Measurements from ENCODE around the gene C1orf116.

C1orf116 gene

DNA sequence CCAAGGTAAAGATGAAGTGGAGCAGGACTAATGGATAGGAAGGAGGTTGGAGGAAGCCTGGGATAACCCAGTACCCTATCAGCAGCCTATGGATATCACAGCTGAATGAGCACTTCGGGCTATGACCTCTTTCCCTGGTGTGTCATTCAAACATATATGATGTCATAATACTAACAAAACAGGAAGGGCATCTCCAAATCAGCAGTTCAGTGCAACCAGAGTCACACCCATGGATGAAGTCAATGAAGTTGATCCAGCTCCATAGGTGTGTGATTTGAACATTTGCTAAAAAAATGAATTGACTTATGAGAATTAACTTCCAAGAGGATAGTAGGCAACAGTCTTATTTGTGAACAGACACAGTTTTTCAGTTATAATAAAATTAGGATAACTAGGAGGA is 1.7 kb upstream of the C1orf116 start:
- no peak for DNase-seq

DNA sequence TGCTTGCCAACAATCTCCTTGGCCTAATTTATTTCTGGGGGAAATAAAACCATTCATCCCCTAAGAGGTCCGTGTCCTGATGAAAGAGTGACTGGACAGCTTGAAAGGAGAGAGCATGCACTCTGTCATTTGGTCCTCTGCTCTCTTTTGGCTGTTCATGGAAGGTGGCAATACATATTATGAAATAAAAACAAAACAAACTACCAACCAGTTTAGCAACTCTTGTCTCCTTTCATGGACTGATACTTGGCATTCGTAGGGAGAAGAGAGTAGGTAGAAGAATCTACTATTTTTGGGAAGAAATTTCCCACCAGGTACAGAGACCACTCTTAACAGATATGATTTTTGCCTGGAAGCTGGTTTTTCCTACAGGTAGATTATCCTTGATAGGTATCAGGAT is 746 bp upstream of the C1orf116 start:
- DNase-seq = no peak

DNA sequence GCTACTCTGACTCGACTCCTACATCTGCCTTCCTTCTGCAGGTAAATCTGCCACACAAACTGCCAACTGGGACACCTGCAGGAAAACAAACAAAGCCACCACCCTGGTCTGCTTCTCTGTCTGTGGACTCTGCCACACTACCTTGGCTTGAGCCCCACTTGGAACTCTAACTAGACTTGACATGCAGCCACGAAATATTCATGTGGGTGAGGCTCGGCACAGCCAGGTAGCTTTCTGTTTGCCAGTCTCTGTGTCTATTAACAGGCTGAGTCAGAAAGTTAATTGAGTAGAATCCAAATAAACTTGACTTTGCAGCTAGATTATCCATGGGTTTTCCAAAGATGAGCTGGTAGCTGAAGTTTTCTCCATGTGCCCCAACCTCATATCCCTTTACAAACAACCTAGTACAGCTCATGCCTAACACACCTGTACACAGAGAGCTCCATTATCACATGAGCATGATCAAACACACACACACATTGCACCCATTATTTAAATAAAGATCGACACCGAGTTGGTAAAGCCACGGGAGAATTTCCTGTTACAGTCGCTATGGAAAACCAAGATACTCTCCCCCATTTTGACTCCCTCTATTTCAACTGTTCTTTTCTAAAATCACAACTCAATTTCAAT is 808 bp downstream of the C1orf116 start:
- DNase-seq = no peak

DNA sequence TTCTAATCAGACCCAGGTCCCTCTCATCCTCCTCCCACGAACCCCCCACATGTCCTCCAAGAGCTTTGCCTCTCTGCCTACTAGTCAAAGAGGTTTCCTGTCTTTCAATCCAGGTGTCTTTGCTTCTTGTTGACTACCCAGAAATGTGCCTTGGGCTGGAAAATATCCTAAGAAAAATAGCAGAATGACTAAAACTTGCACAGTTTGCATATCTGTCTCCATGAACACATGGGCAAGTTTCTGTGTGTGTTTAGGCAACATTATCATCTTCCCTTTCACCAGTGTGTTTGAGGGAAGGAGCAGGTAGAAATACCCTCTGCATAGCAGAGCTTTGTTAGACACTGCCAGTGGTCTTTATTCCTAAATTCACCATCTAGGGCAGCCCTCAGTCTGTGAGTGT is 1.5 kb downstream of the C1orf116 start:
- no peak for DNase-seq

DNA sequence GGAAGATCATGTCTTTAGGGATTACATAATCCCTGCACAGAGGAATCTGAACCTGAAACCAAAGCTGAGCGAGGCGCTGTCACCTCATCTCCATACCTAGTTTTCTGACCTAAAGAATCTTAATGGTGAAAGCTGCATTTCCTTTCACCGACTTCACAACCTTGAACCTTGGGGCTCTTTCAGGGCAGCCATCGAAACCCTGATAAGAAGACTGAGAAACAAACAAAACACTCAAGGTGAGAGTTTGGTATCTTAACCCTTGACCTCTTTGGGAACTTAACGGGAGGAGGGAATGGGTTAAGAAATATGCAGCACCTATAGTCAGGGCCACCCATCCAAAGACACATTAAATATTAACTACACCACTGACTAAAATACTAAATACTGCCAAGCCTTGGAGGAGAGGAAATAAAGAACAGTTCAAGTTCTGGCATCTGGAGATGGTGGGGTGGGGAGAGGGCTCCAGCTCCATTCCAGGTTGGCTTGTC is 2.0 kb downstream of the C1orf116 start:
- DNase-seq = no peak

DNA sequence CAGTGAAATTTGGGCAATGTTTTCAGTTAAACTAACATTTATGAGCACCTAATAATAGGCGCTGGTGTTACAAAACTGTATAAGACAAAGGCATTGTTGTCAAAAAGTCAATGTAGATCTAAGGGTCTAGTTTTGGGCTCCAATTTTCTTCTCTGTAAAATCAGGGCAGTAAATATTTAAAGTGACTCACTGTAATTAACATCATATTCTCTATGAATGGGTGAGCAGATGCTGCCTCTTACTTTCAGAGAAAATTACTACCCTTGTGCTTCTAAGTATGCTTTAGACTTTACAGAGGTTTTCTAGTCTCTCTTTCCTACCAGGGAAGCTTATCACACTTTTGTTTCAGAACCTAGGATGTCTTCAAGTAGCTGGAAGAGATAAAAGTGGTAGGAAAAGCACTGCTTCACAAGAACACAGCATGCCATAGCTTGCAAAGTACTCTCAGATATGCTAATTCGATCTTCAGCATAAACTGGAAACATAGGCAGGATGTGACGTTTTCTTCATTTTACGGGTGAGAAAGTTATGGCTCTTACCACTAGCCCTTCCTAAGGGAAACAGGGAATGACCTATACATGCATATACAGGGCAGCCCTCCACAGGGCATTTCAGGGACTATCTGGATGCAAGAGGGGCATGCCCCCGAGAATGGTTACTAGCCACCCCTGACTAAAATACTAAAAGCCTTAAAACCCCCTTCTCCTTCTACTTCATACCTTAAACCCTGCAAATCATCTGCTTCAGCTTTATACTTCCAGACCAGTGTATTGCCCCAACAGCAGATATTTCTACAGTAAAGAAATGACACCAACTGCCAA is 2.6 kb downstream of the C1orf116 start:
- DNase-seq = no peak

DNA sequence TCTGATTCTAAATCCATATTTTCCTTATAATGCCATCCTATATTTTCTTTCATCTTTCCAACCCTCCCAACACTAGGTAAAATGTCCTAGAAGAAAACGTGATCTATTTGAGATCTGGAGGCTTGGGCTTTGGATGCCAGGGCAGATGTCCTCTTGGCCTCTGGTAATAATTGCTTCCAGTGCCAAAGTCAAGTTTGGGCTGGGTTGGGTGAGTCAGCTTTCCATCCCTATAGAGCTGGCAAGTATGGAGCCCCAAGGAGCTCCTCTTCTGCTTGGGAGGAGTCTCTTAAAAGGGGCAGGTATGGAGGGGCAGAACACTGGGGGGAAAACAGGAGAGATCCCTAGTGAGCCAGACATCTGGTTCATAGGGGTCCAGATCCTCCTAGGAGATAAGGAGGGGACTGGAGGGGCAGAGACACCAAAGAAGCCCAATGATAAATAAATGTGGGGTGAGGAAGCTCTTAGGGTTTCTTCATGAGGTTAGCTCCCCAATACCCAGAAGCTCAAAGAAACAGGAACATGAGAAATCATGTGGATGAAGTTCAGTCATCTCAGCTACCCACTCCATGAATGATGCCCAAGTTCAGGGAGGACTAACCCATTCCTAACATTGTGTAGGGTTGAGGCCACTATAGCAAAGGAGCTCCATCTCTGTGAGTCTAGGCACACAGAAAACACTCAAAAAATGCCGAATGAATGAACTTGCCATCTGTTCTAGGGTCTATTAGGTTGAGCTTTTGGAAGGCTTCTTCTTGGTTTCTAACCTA is 3.5 kb downstream of the C1orf116 start:
- no peak for DNase-seq

DNA sequence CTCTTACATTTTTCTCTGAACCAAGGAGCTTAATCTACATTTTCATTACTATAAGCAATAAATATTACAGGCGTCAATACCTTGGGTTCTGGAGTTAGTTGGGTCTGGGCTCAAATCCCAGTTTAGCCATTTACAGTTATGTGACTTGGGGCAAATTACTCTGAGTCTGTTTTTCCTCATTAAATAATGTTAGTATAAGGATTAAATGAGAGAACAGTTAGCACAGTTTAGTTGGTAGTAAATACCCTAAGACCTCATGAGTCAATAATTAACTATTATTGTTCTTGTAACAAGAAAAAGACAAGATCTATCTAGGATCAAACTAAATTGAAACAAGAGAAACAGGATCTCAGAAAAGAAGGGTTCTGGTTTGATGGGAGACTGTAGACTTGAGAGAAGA is 4.6 kb downstream of the C1orf116 start:
- DNase-seq = no peak

DNA sequence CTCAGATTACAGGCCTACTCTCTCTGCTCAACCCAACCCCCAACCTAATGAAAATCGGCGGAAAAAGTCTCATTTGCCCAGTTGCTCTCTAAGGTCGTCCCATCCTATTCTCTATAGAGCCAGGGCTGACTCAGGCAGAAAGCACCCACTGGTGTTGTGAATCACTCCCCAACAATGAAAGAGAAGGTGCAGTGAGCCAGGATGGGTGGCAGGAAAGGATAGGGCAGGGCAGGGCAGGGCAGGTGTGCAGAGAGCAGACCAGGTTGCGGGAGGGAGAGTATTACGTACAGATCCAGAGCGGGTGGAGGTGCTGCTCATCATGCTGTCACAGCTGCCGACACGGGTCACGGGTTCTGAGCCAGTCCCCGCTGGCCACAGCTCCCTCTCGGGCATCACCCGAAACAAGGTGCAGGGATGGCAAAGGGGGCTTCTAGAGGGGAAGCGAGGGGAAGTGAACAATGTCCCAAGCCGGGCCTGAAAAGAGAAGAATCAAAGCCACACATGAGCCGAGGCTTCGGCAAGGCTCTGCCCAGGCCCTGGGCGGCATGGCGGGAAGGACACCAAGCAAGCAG is 5.3 kb downstream of the C1orf116 start:
- DNase-seq = no peak

DNA sequence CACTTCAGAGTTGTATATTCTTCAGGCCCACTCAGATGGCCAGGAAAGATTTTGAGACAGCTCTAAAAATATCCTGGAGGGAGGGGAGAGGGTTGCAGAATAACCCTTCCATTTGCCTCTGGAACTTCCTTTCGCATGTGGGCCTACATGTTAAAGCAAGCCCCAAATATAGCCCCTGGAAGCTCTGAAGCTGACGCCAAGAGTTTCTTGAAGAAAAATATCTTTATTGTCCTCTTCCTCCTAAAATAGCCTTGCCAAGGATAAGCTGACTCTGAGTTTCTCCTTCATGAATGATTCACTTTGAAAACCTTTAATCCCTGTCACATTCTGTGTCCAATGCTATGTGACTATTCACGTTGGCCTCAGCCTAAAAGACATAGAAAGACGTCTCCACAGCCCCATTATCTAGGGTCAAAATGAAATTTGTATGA is 6.4 kb downstream of the C1orf116 start:
- DNase-seq = no peak

DNA sequence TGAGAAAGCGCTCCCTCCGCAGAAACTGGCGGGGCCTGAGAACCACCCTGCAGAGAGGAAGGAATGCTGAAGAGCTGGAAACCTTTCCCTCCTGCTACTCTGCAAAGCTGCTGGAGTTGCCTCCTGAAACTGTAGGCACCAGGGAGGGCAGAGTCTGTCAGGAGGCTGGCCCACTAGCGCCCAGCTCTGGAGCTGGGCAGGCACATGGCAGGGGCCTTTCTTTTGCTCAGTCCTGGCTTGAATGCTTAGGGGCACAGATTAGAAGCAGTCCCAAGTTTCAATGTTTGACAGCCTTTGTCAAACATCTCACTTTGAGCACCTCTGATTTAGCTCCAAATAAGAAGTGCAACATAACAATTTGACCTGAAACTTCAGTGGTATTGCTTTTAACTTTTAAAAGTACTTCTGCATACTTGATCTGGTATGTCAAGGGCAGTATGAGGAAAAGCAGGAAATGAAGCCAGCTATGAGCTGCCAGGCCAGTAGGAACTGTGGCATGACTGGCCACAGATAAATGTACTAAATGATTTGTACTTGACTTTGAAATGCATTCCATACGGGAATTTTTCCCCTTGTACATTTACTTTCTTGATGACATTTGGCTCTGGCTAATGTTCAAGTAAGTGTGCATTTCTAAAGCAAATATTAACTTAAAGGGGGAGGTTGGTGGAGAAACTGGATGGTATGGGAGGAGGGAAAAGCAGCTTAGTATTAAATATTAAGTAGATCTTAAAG is 7.2 kb downstream of the C1orf116 start:
- DNase-seq = no peak

DNA sequence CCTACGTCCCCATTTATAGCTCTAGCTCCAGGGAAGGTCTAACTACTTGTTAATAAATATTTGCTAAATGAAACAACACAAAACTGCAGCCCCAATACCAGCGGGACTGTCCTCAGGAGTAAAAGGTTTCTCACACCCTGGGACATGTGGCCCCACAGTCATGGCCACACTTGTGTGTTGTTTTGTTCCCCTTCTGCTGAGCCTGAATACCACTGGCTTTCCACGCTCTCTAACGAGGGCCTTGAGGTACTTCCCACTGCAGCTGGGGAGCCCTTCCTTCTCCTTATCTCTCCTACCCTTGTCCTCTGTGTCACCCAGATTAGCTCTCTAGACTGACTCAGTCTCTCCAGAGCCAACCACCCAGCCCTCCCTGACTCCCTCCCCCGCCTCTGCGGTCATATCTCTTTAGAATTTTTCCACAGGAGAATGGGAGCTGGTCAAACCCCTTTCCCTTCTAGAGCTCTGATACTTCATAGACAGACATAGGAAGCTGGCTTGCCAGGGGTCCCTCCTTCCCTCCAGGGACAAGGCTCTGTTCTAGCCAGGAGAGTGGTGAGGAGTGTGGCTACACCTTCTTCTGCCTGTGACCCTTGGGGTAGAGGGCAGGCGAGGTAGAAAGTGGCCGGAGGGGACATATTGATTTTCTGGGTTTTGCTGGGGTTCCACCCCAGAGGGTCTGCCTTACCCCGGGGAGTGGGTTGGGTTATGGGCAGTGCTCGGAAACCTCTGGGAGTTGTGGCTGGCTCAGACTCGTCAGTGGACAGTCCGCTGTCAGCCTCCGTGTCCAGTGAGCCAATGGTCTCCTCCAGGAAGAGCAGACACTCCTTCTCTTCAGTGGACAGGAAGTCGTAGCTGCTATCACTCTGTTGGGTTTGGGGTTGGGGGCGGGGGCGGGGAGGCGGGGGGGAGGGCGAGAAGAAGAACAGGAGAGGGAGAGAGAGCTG is 8.1 kb downstream of the C1orf116 start:
- no peak for DNase-seq

DNA sequence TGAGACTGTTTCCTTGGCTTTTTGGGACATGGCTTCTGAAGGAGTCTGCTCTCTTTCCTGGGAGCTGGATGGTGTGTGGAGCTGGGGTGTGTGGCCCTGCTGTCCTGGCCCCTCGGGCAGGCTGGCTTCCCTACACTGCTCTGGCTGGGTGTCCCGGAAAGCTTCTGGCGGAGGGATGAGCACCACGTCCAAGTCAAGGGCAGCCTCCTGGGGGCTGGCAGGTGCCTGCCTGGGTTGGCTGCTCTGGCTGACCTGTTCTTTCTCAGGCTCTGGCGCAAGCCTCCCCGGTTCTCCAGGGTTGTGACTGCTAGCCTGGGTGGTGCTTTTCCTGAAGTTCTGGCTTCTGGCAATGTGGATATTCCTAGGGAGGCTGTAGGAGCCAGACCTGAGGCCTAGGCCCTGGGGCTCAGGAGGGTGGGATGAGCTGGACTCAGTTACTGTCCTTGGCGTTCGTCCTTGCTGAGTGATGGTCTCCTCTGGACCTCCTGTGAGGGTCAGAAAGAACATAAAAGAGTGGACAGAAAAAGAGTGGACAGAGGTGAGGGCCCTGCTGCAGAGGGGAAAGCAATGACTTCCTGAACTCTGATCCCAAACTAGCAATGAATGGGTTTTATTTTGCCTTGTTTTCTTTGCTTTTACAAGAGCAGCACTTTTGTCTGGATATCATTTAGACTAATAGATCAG is 9.4 kb downstream of the C1orf116 start:
- no peak for DNase-seq

DNA sequence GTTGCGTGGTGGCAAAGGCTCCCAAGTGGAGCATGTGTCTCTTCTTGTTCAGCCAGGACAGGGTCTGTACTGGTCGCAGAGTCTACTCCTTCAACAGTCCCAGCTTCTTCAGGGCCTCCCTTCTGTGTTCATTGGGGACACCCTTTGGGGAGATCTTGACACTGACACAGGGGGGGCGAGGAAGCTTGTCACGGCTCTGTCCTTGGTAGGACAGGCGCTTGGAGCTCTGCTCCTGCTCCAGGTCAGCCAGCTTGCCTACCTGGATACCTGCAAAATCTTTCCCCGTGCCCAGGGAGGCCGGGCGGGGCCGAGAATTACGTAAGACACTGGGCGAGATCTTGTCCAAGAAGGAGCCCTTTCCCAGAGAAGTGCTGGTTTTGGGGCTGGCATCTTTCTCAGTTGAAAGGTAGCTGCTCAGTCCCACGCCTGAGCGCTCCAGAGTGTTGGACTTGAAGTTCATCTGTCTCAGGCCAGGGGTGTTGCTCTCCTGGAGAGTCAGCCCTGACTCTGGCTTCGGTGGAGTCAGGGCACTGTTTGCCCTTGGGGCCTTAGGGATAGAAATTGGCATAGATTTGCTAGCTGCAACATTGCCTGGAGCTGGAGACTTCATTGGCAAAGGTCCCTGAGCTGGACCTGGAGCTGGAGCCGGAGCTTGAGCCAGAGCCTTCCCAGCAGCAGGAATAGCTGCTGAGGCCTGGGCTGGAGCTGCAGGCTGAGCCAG is 10.5 kb downstream of the C1orf116 start:
- DNase-seq = no peak

DNA sequence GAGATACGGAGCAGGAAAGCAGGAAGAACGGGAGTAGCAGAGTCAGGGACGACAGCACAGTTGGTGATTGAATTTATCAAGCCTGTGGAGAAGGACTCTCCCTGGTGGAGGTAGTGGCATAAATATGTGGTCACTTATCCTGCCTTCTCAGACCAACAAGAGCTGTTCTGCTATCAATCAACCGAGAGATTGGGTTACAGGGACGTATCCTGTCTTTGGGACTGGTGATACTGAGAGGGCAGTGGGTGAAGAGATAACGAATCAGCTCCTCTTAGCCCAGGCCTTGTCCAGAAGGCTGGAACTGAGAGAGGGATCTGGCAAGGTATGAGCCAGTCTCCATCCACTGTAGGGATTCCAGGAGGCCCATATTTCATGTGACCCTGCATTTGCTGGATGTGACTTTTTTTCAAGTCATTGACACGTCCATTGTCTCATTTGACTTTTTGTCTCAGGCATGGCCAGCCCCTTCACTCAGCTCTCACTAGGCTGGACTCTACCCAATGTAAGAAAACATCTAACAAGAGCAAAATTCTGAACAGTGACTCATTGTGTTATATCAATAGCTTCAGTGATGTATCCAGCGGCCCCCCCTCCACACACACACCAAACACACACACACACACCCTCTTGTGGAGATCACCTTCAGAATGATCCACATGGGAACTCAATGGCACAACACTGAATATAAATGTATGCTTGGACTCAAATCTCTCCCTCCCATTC is 11.3 kb downstream of the C1orf116 start:
- no peak for DNase-seq

DNA sequence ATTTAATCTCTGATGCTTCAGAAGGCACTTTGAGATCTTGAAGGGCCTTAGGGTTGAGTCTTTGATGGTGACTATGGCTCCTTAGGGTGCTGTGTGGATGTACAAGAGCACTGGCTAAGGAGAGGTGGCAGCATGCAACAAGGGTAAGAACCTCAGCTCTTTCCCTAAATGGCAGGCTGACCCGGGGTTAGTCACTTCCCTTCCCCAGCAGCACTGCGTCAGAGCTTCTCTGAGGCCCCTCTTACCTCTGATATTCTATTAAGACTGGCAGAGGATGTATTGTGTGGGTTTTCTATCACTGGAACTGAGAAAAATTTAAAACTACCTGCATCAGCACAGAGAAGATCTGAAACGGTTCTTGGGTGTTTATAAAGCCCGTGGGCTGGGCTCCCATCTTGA is 11.8 kb downstream of the C1orf116 start:
- DNase-seq = no peak

DNA sequence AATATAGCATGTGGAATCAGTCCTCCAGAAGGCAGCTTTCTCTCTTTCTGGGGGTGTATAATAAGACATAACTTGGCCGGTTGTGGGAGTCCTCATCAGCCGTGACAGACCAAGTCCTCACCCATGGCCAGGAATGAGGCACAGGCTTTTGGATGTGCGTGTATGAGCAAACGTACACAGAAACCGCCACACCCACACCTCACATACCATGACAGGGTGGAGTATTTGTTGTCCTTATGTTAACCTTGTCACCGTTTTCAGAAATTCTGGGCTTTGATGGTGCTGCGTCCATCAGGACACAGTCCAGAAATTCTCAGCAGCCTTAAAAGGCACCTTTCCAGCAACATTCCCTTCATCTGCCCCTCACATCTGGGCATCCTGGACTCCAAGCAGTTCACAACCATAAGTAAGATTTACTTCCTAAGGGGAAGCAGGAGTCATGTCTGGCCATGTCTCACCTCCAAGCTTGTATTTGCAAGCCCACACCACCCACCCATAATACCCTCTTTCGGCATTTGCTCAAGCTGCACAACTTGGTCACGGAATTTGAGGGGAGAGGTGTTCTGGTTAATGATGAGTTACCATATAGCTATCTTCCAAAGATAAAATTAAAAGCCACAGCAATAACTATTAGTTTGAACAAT is 12.4 kb downstream of the C1orf116 start:
- DNase-seq = no peak

DNA sequence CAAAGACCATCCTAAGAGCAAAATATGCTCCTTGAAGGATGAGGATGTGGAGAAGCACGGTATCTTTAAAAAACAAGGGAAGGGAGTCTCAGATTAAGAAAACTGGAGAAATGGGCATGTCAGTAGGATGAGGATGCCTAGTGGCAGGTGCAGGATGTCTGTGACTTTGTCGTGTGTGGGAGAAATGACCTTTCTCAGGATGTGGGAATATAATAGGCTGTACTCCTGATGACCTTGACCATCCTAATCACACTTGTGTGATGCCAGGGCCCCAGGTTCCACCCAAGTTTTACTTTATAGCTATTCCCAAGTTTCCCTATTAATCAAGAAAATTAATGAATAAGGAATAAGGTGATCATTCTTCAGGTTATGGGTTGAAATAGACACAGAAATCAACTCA is 12.9 kb downstream of the C1orf116 start:
- no peak for DNase-seq

DNA sequence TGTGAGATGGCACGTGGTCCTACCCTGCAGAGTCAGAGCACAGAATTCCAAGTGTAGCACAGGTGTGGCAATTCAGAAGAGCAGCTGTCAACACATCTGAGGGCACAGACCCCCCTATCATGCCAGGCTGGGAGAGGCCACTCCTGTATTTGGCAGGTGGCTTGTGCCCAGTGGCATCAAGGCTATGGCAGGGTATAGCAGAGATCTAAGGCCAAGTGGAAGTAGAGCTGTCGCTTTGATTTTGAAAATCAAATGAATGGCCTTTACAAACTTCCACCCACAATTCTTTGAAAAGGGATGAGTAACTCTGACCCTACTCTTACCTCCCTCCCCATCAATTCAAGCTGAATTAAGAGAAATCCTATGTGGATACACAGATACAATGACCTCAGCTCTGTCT is 13.4 kb downstream of the C1orf116 start:
- no peak for DNase-seq
